ENCODE data around the gene UBE2D2.
"Not testable (repeated sequence)": the region's sequence is repeated elsewhere in the genome, so short reads cannot be mapped to it uniquely, and the experiment has no call there.

The UBE2D2 gene

GRCh38 chr5:139584137-139584536 is 23.0 kb downstream of the UBE2D2 start:
- no peak for DNase-seq

DNA sequence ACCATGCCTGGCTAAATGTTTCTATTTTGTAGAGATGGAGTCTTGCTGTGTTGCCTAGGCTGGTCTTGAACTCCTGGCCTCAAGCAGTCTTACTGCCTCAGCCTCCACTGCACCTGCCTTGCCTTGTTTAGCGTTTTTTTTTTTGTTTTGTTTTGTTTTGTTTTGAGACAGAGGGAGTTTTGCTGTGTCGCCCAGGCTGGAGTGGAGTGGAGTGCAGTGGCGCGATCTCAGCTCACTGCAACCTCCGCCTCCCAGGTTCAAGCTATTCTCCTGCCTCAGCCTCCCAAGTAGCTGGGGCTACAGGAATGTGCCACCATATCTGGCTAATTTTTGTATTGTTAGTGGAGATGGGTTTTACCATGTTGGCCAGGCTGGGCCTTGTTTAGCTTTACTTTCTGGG is 27.0 kb downstream of the UBE2D2 start:
- DNase-seq = not testable (repeated sequence)

GRCh38 chr5:139588962-139589361 is 27.8 kb downstream of the UBE2D2 start:
- DNase-seq = no peak

GRCh38 chr5:139592289-139592688 is 31.1 kb downstream of the UBE2D2 start:
- no peak for DNase-seq

GRCh38 chr5:139593076-139593475 is 31.9 kb downstream of the UBE2D2 start:
- DNase-seq = not testable (repeated sequence)

DNA sequence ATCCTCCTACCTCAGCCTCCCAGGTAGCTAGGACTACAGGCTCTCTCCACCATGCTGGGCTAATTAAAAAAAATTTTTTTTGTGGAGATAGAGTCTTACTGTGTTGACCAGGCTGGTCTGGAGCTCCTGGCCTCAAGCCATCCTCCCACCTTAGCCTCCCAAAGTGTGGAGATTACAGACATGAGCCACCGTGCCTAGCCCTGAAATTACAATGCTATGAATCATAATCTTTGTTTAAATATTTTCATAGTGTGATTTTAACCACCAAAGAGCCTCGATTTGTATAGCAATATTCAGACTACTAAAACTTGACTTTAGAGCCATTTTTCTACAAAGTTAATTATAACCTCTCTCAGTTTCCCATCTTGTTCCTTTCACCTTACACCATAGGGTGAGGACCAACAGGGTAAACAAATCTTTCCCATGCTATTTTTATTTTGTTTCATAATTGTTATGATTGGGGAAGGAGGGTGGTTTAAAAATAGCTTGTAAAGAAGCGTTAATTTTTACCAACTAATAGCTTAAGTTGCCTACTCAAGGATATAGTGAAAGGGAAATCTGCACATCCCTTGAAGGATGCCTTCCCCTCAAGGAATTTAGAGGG is 32.7 kb downstream of the UBE2D2 start:
- DNase-seq = no peak

- no peak for DNase-seq
Observed at GRCh38 chr5:139597134-139597533, 36.0 kb downstream of the UBE2D2 start.

DNA sequence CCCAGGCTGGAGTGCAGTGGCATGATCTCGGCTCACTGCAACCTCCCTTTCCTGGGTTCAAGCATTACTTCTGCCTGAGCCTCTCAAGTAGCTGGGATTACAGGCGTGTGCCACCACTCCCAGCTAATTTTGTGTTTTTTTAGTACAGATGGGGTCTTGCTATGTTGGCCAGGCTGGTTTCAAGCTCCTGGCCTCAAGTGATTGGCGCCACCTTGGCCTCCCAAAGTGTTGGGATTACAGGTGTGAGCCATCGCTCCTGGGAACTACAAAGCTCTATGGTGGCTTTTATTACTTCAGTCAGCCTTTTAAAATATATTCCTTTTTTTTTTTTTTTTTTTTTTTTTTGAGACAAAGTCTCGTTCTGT is 37.4 kb downstream of the UBE2D2 start:
- not testable (repeated sequence) for DNase-seq

- DNase-seq = no peak
Observed at GRCh38 chr5:139600336-139600949, 39.3 kb downstream of the UBE2D2 start.

DNA sequence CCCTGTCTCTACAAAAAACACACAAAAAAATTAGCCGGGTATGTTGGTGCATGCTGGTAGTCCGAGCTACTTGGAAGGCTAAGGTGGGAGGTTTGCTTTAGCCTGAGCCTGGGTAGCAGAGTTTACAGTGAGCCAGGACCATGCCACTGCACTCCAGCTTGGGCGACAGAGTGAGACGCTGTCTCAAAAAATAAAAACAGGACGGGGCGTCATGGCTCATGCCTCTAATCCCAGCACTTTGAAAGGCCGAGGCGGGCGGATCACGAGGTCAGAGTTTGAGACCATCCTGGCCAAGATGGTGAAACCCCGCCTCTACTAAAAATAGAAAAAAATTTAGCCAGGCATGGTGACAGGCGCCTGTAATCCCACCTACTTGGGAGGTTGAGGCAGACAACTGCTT is 40.3 kb downstream of the UBE2D2 start:
- no peak for DNase-seq

DNA sequence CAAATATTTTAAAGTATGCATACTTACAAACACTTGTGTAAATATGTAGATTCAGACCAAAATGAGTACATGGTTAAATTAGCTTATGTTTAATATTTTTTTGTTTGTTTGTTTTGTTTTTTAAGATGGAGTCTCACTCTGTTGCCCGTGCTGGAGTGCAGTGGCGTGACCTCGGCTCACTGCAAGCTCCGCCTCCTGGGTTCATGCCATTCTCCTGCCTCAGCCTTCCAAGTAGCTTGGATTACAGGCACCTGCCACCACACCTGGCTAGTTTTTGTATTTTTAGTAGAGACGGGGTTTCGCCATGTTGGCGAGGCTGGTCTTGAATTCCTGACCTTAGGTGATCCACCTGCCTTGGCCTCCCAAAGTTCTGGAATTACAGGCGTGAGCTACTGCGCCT is 40.8 kb downstream of the UBE2D2 start:
- DNase-seq = not testable (repeated sequence)

DNA sequence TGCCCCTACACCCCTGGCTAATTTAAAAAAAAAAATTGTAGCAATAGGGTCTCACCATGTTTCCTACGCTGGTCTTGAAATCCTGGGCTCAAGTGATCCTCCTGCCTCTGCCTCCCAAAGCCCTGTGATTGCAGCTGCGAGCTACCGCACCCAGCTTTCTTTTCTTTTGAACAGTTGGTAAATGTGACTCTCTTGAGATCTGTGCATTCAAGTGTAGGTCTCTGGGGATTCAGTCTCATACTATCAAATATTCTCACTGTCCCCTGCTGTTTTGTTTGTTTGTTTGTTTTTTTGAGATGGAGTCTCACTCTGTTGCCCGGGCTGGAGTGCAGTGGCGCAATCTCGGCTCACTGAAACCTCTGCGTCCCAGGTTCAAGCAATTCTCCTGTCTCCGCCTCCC is 44.7 kb downstream of the UBE2D2 start:
- DNase-seq = no peak

DNA sequence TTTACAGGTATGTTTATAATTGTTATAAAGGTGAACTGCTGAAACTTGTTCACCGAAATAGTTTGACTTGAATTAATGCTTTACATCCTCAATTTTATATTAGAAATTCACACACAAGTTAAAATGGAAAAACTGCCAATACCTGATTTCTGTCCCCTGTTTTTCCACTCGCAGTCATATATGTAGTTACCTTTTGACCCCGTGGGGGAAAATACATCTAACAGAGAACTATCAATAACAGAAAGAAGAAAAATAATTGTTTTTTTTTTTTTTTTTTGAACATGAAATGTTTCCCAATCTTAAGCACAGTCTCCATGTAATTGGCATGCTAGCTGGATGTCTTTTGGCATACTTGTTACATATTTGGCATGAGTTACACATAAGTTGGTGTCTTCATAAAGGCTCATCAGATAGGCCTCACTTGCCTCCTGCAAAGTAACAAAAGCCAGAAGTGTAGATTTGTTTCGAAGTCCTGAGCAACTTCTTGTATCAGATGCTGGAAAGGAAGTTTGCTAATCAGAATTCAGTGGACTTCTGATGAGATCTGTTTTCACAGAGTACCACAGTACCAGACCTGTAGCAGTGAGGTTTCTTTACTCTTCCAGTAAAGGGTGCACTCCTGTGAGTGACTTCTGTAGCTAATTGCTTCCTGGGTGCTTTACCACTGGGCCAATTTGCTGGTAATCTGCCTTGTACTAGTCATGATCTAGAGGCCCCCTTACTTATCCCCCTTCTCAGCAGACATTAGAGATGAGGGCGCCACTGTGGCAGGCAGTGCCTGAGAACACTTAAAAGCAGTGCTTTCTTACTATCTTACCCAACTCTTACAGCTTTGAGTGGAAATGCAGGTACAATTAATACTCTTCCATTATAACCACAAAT is 50.8 kb downstream of the UBE2D2 start:
- no peak for DNase-seq

GRCh38 chr5:139619861-139620260 is 58.7 kb downstream of the UBE2D2 start:
- no peak for DNase-seq

DNA sequence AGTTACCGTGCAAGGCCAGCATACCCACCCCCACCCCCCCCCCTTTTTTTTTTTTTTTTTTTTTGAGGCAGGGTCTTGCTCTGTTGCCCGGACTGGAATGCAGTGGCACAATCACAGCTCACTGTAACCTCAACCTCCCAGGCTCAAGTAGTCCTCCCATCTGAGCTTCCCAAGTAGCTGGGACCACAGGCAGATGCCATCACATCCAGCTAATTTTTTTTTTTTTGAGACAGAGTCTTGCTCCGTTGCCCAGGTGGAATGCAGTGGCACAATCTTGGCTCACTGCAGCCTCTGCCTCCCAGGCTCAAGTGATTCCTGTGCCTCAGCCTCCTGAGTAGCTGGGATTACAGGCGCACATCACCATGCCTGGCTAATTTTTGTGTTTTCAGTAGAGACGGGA is 64.3 kb downstream of the UBE2D2 start:
- not testable (repeated sequence) for DNase-seq

GRCh38 chr5:139630855-139631254 is 69.7 kb downstream of the UBE2D2 start:
- no peak for DNase-seq

GRCh38 chr5:139631520-139632165 is 70.5 kb downstream of the UBE2D2 start:
- DNase-seq = no peak

DNA sequence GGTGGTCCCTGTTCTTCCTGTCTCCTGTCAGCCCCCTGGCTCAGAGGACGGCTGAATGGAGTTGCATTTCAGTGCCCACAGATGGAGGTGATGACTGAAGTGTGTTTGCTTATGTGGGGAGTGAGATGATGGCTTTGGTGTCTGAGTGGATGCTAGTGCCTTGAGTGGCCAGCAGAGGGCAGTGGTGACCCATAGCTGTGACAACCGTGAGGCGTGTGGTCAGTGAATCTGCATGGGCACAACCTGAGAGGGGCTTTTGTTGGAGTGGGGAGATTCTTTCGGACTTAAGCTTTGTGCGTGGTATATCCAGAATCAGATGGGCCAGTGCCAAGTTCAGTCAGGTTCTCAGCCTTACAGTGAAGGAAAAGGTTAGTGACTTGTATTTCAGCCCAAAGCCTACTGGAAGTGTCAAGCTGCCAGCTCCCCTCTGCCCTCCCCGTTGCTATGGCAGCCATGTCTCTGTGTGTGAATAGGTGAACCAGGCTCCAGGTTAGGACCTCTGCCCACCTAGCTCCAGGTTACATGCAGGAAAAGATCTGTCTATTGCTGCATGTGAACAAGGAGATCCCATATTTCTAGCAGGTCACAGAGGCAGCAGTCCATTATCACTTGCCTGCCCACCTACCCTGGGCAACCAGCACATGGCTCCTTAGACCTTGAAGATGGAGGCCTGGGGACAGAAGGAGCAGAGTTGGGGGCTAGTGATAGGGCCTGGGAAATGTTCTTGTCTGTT is 72.3 kb downstream of the UBE2D2 start:
- DNase-seq = peak; percentile 53 to 61

DNA sequence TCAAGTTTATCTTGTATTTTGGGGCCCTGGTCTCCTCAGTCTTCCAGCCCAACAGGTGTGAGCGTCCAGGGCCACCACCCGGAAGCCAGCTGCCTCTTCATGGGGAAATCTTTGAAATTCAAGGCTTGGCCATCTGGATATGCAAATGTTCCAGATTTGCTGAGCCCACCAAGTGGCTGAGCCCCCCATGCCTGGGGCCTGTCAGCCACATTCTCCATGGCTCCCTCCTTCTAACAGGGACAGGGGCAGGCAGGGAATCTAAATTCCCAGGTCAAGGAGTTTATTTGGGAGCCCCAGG is 72.8 kb downstream of the UBE2D2 start:
- DNase-seq = no peak

DNA sequence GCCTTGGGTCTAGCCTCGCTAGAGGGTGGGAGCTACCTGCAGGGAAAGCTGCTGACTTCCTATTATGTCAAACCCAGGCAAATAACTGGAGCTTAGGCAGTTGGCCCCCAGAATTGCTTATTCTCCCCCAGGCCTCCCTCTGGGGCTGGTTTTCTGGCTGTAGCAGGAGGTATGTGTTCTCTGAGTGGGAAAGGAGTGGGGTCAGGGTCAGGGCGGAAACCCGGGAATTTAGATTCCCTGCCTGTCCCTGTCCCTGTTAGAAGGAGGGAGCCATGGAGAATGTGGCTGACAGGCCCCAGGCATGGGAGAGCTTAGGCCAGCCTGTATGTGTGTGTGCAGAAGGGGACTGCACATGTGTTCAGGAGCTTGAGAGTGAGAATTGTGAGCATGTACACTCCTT is 73.4 kb downstream of the UBE2D2 start:
- DNase-seq = no peak

- no peak for DNase-seq
Observed at GRCh38 chr5:139635191-139635590, 74.1 kb downstream of the UBE2D2 start.

DNA sequence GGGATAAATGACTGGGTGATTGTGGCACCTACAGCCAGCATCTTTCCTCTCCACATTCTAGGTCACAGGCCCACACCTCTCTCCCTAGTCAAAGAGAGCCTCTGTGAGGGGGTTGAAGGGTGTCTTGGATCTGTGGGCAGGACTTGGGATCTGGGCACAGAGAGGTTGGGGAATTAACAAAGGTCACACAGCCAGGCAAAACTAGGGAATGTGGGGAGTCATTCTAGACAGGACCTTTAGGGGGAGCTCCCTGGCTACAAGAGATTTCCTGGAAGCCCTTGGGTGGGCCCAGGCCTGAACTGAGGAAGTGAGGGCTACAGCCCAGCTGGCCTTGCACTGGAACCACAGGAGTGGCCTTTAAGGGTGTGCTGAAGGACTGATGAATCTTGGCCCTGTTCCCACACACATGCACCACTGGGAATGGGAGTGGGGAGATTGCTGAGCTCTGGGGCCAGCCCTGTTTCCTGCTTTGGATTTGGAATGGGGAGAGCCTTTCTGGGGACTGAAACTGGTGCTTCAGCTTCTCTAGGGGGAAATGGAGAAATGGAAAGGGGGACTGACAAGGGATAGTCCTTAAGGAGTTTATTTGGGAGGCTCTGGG is 74.6 kb downstream of the UBE2D2 start:
- DNase-seq = no peak

Measured in stimulated activated CD4-positive, alpha-beta T cell treated with anti-CD3 and anti-CD28 coated beads, Interleukin-2, amount 100 ng/mL, for 48 hours (primary cell).